HPDE6-E6E7 (cell line): ENCODE data around the gene AFF2.

Experiments used
- DNase-seq: peaks from one replicate; pipeline ENCODE4 v3.0.0; 2011; ENCODE audit warnings: missing footprints; ENCODE audit errors: extremely low spot score

The AFF2 gene

GRCh38 chrX:148728901-148729300 lies 228.5 kb downstream of the AFF2 start:
- DNase-seq = no peak

- DNase-seq = no peak
Observed at GRCh38 chrX:148732743-148733142, 232.3 kb downstream of the AFF2 start.

GRCh38 chrX:148741441-148741840 lies 241.0 kb downstream of the AFF2 start:
- DNase-seq = no peak

- no peak for DNase-seq
Observed at GRCh38 chrX:148755111-148755510, 254.7 kb downstream of the AFF2 start.

GRCh38 chrX:148763896-148764295 lies 263.5 kb downstream of the AFF2 start:
- no peak for DNase-seq

GRCh38 chrX:148768296-148768695 lies 267.9 kb downstream of the AFF2 start:
- DNase-seq = no peak

- DNase-seq = no peak
Observed at GRCh38 chrX:148771440-148771839, 271.0 kb downstream of the AFF2 start.

GRCh38 chrX:148774276-148774675 lies 273.9 kb downstream of the AFF2 start:
- DNase-seq = no peak

GRCh38 chrX:148784137-148784536 lies 283.7 kb downstream of the AFF2 start:
- DNase-seq = no peak

- no peak for DNase-seq
Observed at GRCh38 chrX:148784856-148785255, 284.4 kb downstream of the AFF2 start.

- DNase-seq = no peak
Observed at GRCh38 chrX:148785256-148785655, 284.8 kb downstream of the AFF2 start.

GRCh38 chrX:148788449-148788848 lies 288.0 kb downstream of the AFF2 start:
- no peak for DNase-seq

GRCh38 chrX:148794350-148794749 lies 293.9 kb downstream of the AFF2 start:
- DNase-seq = no peak

GRCh38 chrX:148804579-148805355 lies 304.4 kb downstream of the AFF2 start:
- DNase-seq = no peak

- no peak for DNase-seq
Observed at GRCh38 chrX:148806145-148806870, 305.9 kb downstream of the AFF2 start.

GRCh38 chrX:148808833-148809232 lies 308.4 kb downstream of the AFF2 start:
- DNase-seq = no peak

GRCh38 chrX:148811236-148811635 lies 310.8 kb downstream of the AFF2 start:
- DNase-seq = no peak

- no peak for DNase-seq
Observed at GRCh38 chrX:148813422-148813821, 313.0 kb downstream of the AFF2 start.

GRCh38 chrX:148813967-148814366 lies 313.6 kb downstream of the AFF2 start:
- no peak for DNase-seq

- DNase-seq = no peak
Observed at GRCh38 chrX:148815218-148815961, 315.0 kb downstream of the AFF2 start.

- no peak for DNase-seq
Observed at GRCh38 chrX:148823986-148824385, 323.6 kb downstream of the AFF2 start.

- no peak for DNase-seq
Observed at GRCh38 chrX:148825696-148826095, 325.3 kb downstream of the AFF2 start.

GRCh38 chrX:148836741-148837140 lies 336.3 kb downstream of the AFF2 start:
- DNase-seq = no peak
